Peyer's patch (tissue), 4 donors: Measurements from ENCODE around the gene ZNF813.

Source experiments
- CTCF ChIP-seq, 6 experiments: fragments of 450-650 bp in 4 of 6; fragments of 200-600 bp in 2 of 6; sonication (generic) in 1 of 6; IDR thresholded peaks; one replicate each; pipeline ENCODE4 v1.5.1; 2017 to 2019; ENCODE audit warnings: antibody characterized with exemption in 6 of 6, mild to moderate bottlenecking in 3 of 6, moderate library complexity in 1 of 6
- POLR2A ChIP-seq, 2 donors: fragments of 450-650 bp; IDR thresholded peaks; one replicate each; pipeline ENCODE4 v1.5.1; 2017; ENCODE audit warnings: antibody characterized with exemption in 2 of 2, mild to moderate bottlenecking in 2 of 2, moderate library complexity in 2 of 2

- TF ChIP-seq CTCF (IDR thresholded peaks at IDR 0.05) (no peak), POLR2A (IDR thresholded peaks at IDR 0.05) (no peak)
These were observed 628 bp upstream of the ZNF813 start for GRCh38 chr19:53466726-53467484.
